HepG2 (cell line): Measurements from ENCODE around the gene PDZRN4. TPM values are rescaled to one million over a fixed set of nuclear protein-coding genes. Genes with fewer than 3 reads are reported as not detected.

Experiments used
- ATAC-seq: fragments of 200-7000 bp; cut with Tn5 transposase; 3 replicates; pipeline ENCODE4 v1.9.1; 2020; ENCODE audit warnings: mild to moderate bottlenecking, moderate library complexity
- BruUV-seq: library from RNA; stranded (reverse); fragments of 400-500 nt; replicated peaks from 2 replicates; lab custom pipeline; 2021; lab: Mats Ljungman, UMichigan
- CTCF ChIA-PET: fragments of 300-600 bp; formaldehyde crosslinking; extraction: SDS; loops from one replicate; lab custom pipeline; 2021; ENCODE audit warnings: low total read pairs, inconsistent platforms, low intra/inter-chr PET ratio; lab: Yijun Ruan, JAX
- POLR2A ChIA-PET: fragments of 350-600 bp; sonication (Branson Sonifier 250); formaldehyde crosslinking; loops from one replicate; lab custom pipeline; 2020; ENCODE audit warnings: antibody characterized with exemption, inconsistent platforms; lab: Yijun Ruan, JAX
- DNase-seq: peaks from one replicate; pipeline ENCODE4 v3.0.0-alpha.2; 2015; ENCODE audit warnings: low spot score
- FAIRE-seq: peaks from 3 replicates; lab custom pipeline; 2011; peaks lifted over from hg19 to GRCh38; lab: Jason Lieb, UNC
- H2AFZ ChIP-seq: one replicate; pipeline ENCODE4 v1.6.1; 2011; ENCODE audit warnings: low read length, inconsistent platforms
- H3K27ac ChIP-seq: fragments of 300-600 bp; 3 replicates; pipeline ENCODE4 v1.8.0; 2011; ENCODE audit warnings: mixed run types, mild to moderate bottlenecking, mixed read lengths, low read length, inconsistent platforms; ENCODE audit not compliant: insufficient read depth; ENCODE audit errors: extremely low read length
- H3K27me3 ChIP-seq, 2 experiments: fragments of 200-600 bp in 1 of 2; 2 replicates in 1 of 2; 3 replicates in 1 of 2; pipeline versions ENCODE4 v1.6.0 to v1.8.0; 2011; ENCODE audit warnings: low read length in 2 of 2, mild to moderate bottlenecking in 2 of 2, moderate library complexity in 2 of 2, inconsistent platforms in 1 of 2; ENCODE audit not compliant: insufficient read depth in 2 of 2, control insufficient read depth in 1 of 2
- H3K36me3 ChIP-seq, 2 experiments: fragments of 200-600 bp in 1 of 2; replicated peaks in 1 of 2; 2 replicates in 1 of 2; 3 replicates in 1 of 2; pipeline versions ENCODE4 v1.5.1 to v1.8.0; 2011; ENCODE audit warnings: low read length in 2 of 2, inconsistent platforms in 1 of 2; ENCODE audit not compliant: insufficient read depth in 2 of 2, control insufficient read depth in 1 of 2
- H3K4me1 ChIP-seq: 2 replicates; pipeline ENCODE4 v1.5.1; 2012; ENCODE audit warnings: low read length, inconsistent platforms; ENCODE audit not compliant: insufficient read depth
- H3K4me2 ChIP-seq: 2 replicates; pipeline ENCODE4 v1.6.0; 2011; ENCODE audit warnings: low read depth, low read length, inconsistent platforms
- H3K4me3 ChIP-seq, 3 experiments: fragments of 200-600 bp in 1 of 3; sonication (generic), shearing (Covaris generic) in 1 of 3; replicated peaks in 1 of 3; 2 replicates each; pipeline ENCODE4 v1.5.1; 2011 to 2016; ENCODE audit warnings: low read length in 3 of 3, inconsistent platforms in 2 of 3, low read depth in 2 of 3, mild to moderate bottlenecking in 2 of 3, control low read depth in 1 of 3, mixed read lengths in 1 of 3; ENCODE audit not compliant: insufficient read depth in 1 of 3
- H3K79me2 ChIP-seq: one replicate; pipeline ENCODE4 v1.6.1; 2011; ENCODE audit warnings: low read length, inconsistent platforms; ENCODE audit not compliant: insufficient read depth
- H3K9ac ChIP-seq: 2 replicates; pipeline ENCODE4 v1.6.0; 2011; ENCODE audit warnings: mild to moderate bottlenecking, low read depth, low read length, inconsistent platforms; ENCODE audit not compliant: insufficient read depth
- H3K9me3 ChIP-seq: 2 replicates; pipeline ENCODE4 v1.5.1; 2012; ENCODE audit warnings: mild to moderate bottlenecking, low read length
- H4K20me1 ChIP-seq: 2 replicates; pipeline ENCODE4 v1.6.0; 2011; ENCODE audit warnings: inconsistent platforms, mild to moderate bottlenecking, low read length, moderate library complexity; ENCODE audit not compliant: insufficient read depth
- CBX1 ChIP-seq: IDR thresholded peaks from one replicate; pipeline ENCODE4 v1.6.1; 2016; ENCODE audit warnings: antibody characterized with exemption, low read depth
- FLYWCH1 ChIP-seq: sonication (generic); formaldehyde crosslinking; IDR thresholded peaks from 2 replicates; pipeline ENCODE4 v1.8.1; 2023; ENCODE audit warnings: mild to moderate bottlenecking, missing genetic modification reagents
- HDAC1 ChIP-seq: sonication (generic); formaldehyde crosslinking; IDR thresholded peaks from 2 replicates; pipeline ENCODE4 v1.5.1; 2020; ENCODE audit warnings: mild to moderate bottlenecking, missing genetic modification reagents
- KLF6 ChIP-seq: IDR thresholded peaks from 2 replicates; pipeline ENCODE4 v1.8.0; 2016; ENCODE audit warnings: missing biosample characterization, missing genetic modification reagents
- MEIS1 ChIP-seq: sonication (generic); formaldehyde crosslinking; IDR thresholded peaks from 2 replicates; pipeline ENCODE4 v1.9.0; 2021; ENCODE audit warnings: mild to moderate bottlenecking, missing genetic modification reagents, moderate library complexity, borderline replicate concordance
- NAIF1 ChIP-seq: sonication (generic); formaldehyde crosslinking; IDR thresholded peaks from 2 replicates; pipeline ENCODE4 v1.5.0; 2020; ENCODE audit warnings: mild to moderate bottlenecking, missing genetic modification reagents, borderline replicate concordance
- PHF20 ChIP-seq: sonication (generic); formaldehyde crosslinking; IDR thresholded peaks from 2 replicates; pipeline ENCODE4 v1.5.0; 2020; ENCODE audit warnings: mild to moderate bottlenecking, missing genetic modification reagents
- THAP11 ChIP-seq: IDR thresholded peaks from 2 replicates; pipeline ENCODE4 v1.6.1; 2016; ENCODE audit warnings: missing biosample characterization, missing genetic modification reagents
- XBP1 ChIP-seq: sonication (generic); formaldehyde crosslinking; IDR thresholded peaks from 2 replicates; pipeline ENCODE4 v1.5.0; 2020; ENCODE audit warnings: missing genetic modification reagents
- ZBTB20 ChIP-seq: sonication (generic); formaldehyde crosslinking; IDR thresholded peaks from 2 replicates; pipeline ENCODE4 v1.8.1; 2023; ENCODE audit warnings: missing genetic modification reagents, low read depth, mild to moderate bottlenecking, borderline replicate concordance
- ZBTB40 ChIP-seq, 2 experiments: fragments of 450-650 bp in 1 of 2; sonication (generic) in 1 of 2; formaldehyde crosslinking in 1 of 2; IDR thresholded peaks; 2 replicates each; pipeline versions ENCODE4 v1.6.1 to v1.8.0; 2016 to 2022; ENCODE audit warnings: antibody characterized with exemption in 1 of 2, mild to moderate bottlenecking in 1 of 2, missing genetic modification reagents in 1 of 2
- ZNF598 ChIP-seq: sonication (generic); formaldehyde crosslinking; IDR thresholded peaks from 2 replicates; pipeline ENCODE4 v1.5.1; 2020; ENCODE audit warnings: mild to moderate bottlenecking, missing genetic modification reagents, borderline replicate concordance
- WGBS: methylation state at CpG from one replicate; pipeline ENCODE4 v1.1.6; 2017; ENCODE audit warnings: low lambda C conversion rate; 5-methylcytosine and 5-hydroxymethylcytosine counted together
- in situ Hi-C: cut with HindIII; loops from 2 replicates; pipeline ENCODE4 v1.10.0; 2017; ENCODE audit warnings: low pct_unique_long_range_greater_than_20kb; ENCODE audit not compliant: extremely low pct_ligation_motif_present
- intact Hi-C: fragments of 100-400 bp; cut with micrococcal nuclease; formaldehyde crosslinking; loops from one replicate; pipeline ENCODE4 v1.10.0; 2022; ENCODE audit not compliant: unreplicated experiment
- polyA plus RNA-seq, 8 experiments: library from polyadenylated mRNA; depleted of rRNA in 3 of 8; stranded (reverse) in 7 of 8; unstranded in 1 of 8; fragments of >200 nt; fragmentation: Illumina TruSeq in 4 of 8; extraction: Trizol in 4 of 8; gene quantifications; 2 replicates each; pipeline versions ENCODE4 v1.2.1 to v1.2.3, GENCODE V29; 2011 to 2016; ENCODE audit warnings: low read depth in 4 of 8, missing spikeins in 1 of 8, mixed read lengths in 1 of 8; ENCODE audit not compliant: insufficient read depth in 1 of 8
- total RNA-seq, 5 experiments: library from RNA; depleted of rRNA; stranded (reverse); fragments of >200 nt; fragmentation: Illumina TruSeq; extraction: Trizol; gene quantifications; 2 replicates each; pipeline ENCODE4 v1.2.3, GENCODE V29; 2016; ENCODE audit warnings: low read depth in 1 of 5

PDZRN4 gene
- total and polyA plus RNA-seq, 2 of the 13 experiments (the other 11 are each of a cell fraction or from before 2014, with no cell fraction given), result not detected

- no peak for DNase-seq
- no peak for TF ChIP-seq MEIS1 (CRISPR knock-in tag)
- no peak for TF ChIP-seq ZNF598
- no peak for TF ChIP-seq PHF20
- TF ChIP-seq CBX1, result no peak
- no peak for TF ChIP-seq XBP1 (CRISPR knock-in tag)
- no peak for TF ChIP-seq ZBTB20
- in situ Hi-C loops, result no loop called here
- no peaks in the 10 kb centered on the region for H3K4me1 ChIP-seq
- no peak for FAIRE-seq
- no peaks in the 10 kb centered on the region for H3K36me3 ChIP-seq
- no peak overlapping the region for H3K9ac ChIP-seq
- no peak overlapping the region for H3K4me3 ChIP-seq
- BruUV-seq, result no TSS peak
- no peak overlapping the region for H3K4me2 ChIP-seq
- CTCF ChIA-PET, result no interaction called here
- no peak for ATAC-seq
- intact Hi-C loops, result no loop called here
- H3K9me3 ChIP-seq, result no peaks in the 10 kb centered on the region
- no peaks in the 10 kb centered on the region for H3K27me3 ChIP-seq
- no peaks in the 10 kb centered on the region for H4K20me1 ChIP-seq
- WGBS, result 4% methylated on average over 2 of the region's 2 CpGs
- H3K27ac ChIP-seq, result no peak overlapping the region
- H2AFZ ChIP-seq, result no peak overlapping the region
- POLR2A ChIA-PET, result no interaction called here
- H3K79me2 ChIP-seq, result no peaks in the 10 kb centered on the region
These were observed 32.8 kb downstream of the PDZRN4 start for GRCh38 chr12:41220931-41221330.

GRCh38 chr12:41221491-41221890 lies 33.4 kb downstream of the PDZRN4 start:
- CTCF ChIA-PET, result no interaction called here
- TF ChIP-seq THAP11 (CRISPR knock-in tag) (no peak), KLF6 (CRISPR knock-in tag) (no peak), ZBTB40 (IDR thresholded peaks at IDR 0.05) (no peak), ZBTB40 (CRISPR knock-in tag; IDR thresholded peaks at IDR 0.05) (no peak), FLYWCH1 (CRISPR knock-in tag) (no peak), HDAC1 (no peak), NAIF1 (no peak)

More at GRCh38 chr12:41221491-41221890, 33.4 kb downstream of the PDZRN4 start:
- DNase-seq (no peak), ATAC-seq (no peak), FAIRE-seq (no peak)
- intact Hi-C loops (no loop called here), in situ Hi-C loops (no loop called here)
- 49% methylated on average over 4 of the region's 4 CpGs for WGBS
- no peaks in the 10 kb centered on the region for H3K4me1 ChIP-seq
- no peak overlapping the region for H3K9ac ChIP-seq
- POLR2A ChIA-PET, result no interaction called here
- no peaks in the 10 kb centered on the region for H4K20me1 ChIP-seq
- no peak overlapping the region for H3K27ac ChIP-seq
- no TSS peak for BruUV-seq
- no peaks in the 10 kb centered on the region for H3K36me3 ChIP-seq
- no peaks in the 10 kb centered on the region for H3K9me3 ChIP-seq
- no peak overlapping the region for H2AFZ ChIP-seq
- no peaks in the 10 kb centered on the region for H3K27me3 ChIP-seq
- H3K4me3 ChIP-seq, result no peak overlapping the region
- H3K79me2 ChIP-seq, result no peaks in the 10 kb centered on the region
- no peak overlapping the region for H3K4me2 ChIP-seq
